ENCODE results near the gene KRT6A. TPM values are rescaled to one million over a fixed set of nuclear protein-coding genes. Genes with fewer than 3 reads are reported as not detected.

KRT6A gene
- total and polyA plus RNA-seq, 12 donors = 0.21 to 1.1 TPM; not detected in 10

DNA sequence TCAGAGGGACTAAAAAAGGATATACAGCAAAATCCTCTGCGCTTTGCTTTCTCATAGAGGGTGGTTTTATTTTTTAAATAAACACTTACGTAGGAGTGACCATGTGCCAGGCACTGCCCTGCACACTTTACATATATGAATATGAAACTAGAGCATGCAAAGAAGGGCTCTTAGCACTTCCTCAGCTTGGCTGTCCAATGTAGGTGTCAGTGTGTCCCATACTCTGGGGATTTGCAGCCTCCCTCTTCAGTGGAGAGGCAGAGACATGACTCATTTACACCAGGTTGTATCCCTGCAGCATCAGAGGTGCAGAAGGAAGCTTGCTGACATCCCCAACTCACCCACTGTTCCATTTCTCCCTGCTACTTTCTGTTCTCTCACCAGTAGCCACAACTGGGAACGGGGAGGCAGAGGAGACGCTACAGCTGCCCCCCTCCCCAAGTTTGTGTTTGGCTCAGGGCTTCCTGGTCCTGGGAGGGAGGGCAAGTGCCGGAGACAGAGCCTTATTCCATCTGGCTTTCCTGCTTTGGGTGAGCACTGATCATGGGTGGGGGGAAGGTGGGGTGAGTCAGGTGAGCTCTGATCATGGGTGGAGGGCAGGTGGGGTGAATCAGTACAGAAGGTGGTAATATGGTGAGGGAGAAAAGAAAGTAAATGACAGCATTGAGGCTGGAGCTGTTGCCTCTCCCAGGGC is 32.0 kb upstream of the KRT6A start:
- Histone ChIP-seq H3K36me3 (no peaks in the 10 kb centered on the region), H3K27ac (no peak overlapping the region), H3K9me3 (no peaks in the 10 kb centered on the region), H3K27me3 (peaks cover 0 to 24% (median 4%) of the 10 kb centered on the region in 7 donors), H3K4me1 (no peaks in the 10 kb centered on the region), H3K4me3 (no peak overlapping the region)
- ATAC-seq (no peak), DNase-seq (no peak)
- TF ChIP-seq, protein P1, sequence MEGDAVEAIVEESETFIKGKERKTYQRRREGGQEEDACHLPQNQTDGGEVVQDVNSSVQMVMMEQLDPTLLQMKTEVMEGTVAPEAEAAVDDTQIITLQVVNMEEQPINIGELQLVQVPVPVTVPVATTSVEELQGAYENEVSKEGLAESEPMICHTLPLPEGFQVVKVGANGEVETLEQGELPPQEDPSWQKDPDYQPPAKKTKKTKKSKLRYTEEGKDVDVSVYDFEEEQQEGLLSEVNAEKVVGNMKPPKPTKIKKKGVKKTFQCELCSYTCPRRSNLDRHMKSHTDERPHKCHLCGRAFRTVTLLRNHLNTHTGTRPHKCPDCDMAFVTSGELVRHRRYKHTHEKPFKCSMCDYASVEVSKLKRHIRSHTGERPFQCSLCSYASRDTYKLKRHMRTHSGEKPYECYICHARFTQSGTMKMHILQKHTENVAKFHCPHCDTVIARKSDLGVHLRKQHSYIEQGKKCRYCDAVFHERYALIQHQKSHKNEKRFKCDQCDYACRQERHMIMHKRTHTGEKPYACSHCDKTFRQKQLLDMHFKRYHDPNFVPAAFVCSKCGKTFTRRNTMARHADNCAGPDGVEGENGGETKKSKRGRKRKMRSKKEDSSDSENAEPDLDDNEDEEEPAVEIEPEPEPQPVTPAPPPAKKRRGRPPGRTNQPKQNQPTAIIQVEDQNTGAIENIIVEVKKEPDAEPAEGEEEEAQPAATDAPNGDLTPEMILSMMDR (IDR thresholded peaks at IDR 0.05) = no peak
- intact Hi-C loops (cut with DNase I) = no loop called here
- WGBS, 2 donors = 87% methylated on average over 5 of the region's 5 CpGs

DNA sequence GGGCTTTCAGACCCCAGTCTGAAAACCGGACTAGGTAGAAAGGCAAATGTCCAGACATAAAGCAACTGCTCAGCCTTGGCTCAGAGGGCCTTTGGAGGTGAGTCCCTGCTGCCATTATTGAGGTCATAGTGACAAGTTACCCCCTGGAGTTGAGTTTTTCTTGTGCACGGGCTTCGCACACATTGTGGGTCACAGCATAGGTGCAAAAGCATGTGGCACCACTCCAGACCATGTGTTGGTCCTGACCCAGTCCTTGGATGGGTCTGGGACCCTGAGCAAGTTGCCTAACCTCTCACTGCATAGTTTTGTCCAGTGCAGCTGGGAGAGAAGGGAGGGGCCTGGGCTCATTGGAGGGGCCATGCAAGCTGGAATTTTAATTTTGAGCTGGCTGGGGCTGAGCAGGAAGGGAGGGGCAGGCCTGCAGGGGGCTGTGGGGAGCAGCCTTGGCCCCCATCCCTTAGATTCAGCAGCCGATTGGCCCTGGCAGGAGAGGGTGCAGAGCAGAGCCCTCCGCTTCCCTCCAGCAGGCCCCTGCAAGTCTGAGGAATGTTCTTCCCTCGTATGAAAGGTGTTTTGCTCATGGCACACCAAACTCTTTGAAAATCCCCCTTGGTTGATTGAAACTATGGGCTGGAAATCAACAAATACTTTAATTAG is 31.3 kb upstream of the KRT6A start:
- H3K36me3 ChIP-seq = no peaks in the 10 kb centered on the region
- no peaks in the 10 kb centered on the region for H3K9me3 ChIP-seq
- WGBS, 2 donors = 70 to 79% methylated on average over 6 of the region's 6 CpGs
- H3K4me1 ChIP-seq = no peaks in the 10 kb centered on the region
- TF ChIP-seq, protein P1 (IDR thresholded peaks at IDR 0.05) = no peak
- intact Hi-C loops (cut with DNase I) = no loop called here
- ATAC-seq (no peak), DNase-seq (no peak)
- H3K4me3 ChIP-seq = no peak overlapping the region
- H3K27ac ChIP-seq = no peak overlapping the region
- peaks cover 0 to 26% (median 5%) of the 10 kb centered on the region in 7 donors for H3K27me3 ChIP-seq

DNA sequence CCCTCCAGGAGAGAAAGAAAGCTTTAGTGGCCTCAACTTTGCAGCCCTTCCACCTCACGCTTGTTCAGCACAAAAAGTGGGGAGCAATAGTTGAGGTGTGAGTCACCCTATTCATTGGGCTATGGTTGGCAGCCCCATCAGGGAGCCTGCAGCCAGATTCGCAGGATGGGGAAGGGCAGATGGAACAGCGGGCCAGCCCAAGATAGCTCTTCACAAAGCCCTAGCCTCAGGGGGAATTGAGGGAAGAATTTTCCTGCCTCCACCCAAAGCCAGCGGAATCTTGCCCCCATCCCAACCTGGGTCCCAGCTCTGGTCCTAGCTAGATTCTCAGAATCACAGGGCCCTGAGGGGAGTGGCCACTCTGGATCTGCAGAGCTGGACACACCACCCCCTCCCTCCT is 30.8 kb upstream of the KRT6A start:
- TF ChIP-seq, protein P1 (IDR thresholded peaks at IDR 0.05) = no peak
- WGBS, 2 donors = 87% methylated on average over 4 of the region's 4 CpGs
- no peak for ATAC-seq
- H3K9me3 ChIP-seq = no peaks in the 10 kb centered on the region
- no peak overlapping the region for H3K4me3 ChIP-seq
- peaks cover 0 to 30% (median 5%) of the 10 kb centered on the region in 7 donors for H3K27me3 ChIP-seq
- H3K27ac ChIP-seq = no peak overlapping the region
- no peak for DNase-seq
- H3K36me3 ChIP-seq = no peaks in the 10 kb centered on the region
- intact Hi-C loops (cut with DNase I) = no loop called here
- H3K4me1 ChIP-seq = no peaks in the 10 kb centered on the region

DNA sequence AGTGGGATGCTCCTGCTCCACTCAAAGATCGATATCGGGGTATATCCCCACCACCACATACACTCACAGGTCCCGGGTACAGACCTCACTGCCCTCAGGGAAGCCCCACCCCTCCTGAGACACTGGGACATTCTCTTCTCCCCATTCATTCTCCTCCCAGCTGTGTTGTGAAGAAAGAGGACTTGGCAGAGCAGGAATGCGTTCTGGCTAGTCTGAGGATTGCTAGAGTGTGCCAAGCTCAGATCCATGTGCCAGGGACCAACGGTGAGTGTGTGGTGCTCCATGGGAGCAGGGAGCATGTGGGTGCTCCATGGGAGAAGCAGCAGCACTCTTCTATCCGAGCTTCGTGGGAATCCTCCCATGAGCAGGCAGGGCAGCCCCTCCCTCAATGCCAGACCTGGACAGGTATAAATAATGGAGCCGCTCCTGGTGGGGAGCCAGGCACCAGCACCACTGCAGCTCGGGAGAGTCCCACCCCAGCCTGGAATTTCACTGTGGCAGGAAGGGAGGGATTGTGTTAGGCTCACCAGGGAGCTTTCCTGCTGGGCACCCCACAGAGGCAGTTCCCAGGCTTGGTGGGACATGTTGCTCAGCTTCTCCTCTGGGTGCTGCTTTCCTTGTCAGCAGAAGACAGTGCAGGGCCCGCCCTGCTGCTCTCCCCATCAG is 29.4 kb upstream of the KRT6A start:
- 60 to 72% methylated on average over 10 of the region's 10 CpGs for WGBS, 2 donors
- Histone ChIP-seq H3K4me1 (no peaks in the 10 kb centered on the region), H3K36me3 (no peaks in the 10 kb centered on the region), H3K27me3 (peaks cover 0 to 31% (median 5%) of the 10 kb centered on the region in 7 donors), H3K27ac (no peak overlapping the region), H3K9me3 (no peaks in the 10 kb centered on the region), H3K4me3 (no peak overlapping the region)
- ATAC-seq (peak in 5 of 8 donors; percentile 9 to 53 (median 36)), DNase-seq (no peak)
- TF ChIP-seq, protein P1 (IDR thresholded peaks at IDR 0.05) = no peak
- intact Hi-C loops (cut with DNase I) = no loop called here
